GM18519 (cell line): ENCODE results near the gene GTSE1.
"Not testable (repeated sequence)": the region's sequence is repeated elsewhere in the genome, so short reads cannot be mapped to it uniquely, and the experiment has no call there.

Experiments
- ATAC-seq: cut with Tn5 transposase; IDR thresholded peaks from one replicate; pipeline ENCODE4 v1.9.1; 2021; ENCODE audit warnings: mild to moderate bottlenecking, moderate library complexity; ENCODE audit not compliant: unreplicated experiment, low FRiP score

The GTSE1 gene

DNA sequence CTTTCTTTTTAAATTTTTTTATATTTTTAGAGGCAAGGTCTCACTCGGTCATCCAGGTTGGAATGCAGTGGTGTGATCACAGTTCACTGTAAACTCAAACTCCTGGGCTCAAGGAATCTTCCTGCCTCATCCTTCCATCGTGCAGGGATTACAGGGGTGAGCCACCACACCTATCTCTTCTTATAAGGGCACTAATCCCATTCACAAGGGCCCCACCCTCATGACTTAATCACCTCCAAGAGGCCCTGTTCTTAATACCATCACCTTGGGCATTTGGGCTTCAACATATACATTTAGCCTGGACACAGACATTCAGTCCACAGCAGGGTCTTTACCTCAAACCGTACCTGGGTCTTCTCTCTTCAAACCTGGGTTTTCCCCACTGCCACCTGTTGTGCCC lies 4.5 kb upstream of the GTSE1 start:
- no peak for ATAC-seq

DNA sequence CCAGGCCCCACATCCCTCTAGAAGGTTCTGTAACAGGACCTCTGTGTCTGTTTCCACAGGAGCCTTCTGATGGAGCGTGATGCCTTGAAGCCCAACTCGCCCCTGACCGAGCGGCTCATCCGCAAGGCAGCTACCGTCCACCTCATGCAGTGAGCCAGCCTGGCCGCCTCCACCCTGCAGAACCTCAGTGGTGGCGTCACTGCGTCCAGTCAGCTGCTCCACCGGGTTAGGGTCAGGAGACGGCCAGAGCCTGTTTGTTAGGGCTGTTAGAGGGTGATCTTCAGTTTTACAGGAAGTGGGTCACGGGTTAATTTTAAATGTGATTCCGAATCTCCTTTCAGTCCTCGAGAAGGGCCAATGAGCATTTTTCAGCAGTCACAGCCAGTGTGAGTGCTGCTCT lies 3.9 kb upstream of the GTSE1 start:
- ATAC-seq, result no peak

DNA sequence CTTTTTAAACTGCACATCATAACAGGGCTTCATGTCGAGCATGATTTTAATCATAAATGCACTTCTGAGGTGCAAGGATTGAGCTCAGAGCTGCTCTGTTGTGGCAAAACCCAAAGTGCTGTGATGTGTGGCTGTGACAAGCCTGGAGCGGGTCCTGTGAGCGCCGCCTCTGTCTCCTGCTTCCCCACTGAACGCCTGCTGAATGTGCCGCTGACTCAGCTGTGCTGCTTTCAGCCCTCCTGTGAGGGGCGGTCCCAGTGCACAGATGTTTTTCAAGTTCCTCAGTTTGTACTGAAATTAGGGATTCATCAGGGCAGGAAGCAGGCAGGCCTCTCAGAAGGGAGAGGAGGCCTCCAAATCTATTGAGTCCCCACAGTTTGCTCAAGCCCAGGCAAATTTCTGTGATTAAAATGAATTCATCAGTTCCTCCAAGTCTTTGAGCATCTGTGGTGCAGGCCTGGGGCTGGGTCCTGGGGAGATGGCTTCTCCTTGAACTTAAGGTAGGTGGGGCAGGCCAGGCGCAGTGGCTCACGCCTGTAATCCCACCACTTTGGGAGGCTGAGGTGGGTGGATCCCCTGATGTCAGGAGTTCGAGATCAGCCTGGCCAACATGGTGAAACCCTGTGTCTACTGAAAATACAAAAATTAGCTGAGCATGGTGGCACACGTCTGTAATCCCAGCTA lies 3.0 kb upstream of the GTSE1 start:
- ATAC-seq, result no peak

DNA sequence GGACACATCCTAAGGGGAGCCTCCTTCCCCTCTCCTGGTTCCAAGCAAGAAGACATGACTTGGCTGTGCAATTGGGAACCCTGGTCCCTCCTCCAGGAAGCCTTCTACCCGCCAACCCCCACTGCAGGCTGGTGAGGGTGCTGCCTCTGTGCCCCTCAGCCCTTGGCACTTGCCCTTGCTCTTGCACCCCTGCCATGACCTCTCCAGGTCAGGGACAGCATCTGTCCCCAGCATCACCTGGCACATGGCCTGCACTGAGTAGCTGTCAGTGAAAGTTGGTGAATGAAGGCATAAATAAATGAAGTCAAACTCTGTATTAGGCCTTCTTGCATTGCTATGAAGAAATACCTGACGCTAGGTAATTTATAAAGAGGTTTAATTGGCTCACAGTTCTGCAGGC lies 1.9 kb upstream of the GTSE1 start:
- ATAC-seq, result no peak

DNA sequence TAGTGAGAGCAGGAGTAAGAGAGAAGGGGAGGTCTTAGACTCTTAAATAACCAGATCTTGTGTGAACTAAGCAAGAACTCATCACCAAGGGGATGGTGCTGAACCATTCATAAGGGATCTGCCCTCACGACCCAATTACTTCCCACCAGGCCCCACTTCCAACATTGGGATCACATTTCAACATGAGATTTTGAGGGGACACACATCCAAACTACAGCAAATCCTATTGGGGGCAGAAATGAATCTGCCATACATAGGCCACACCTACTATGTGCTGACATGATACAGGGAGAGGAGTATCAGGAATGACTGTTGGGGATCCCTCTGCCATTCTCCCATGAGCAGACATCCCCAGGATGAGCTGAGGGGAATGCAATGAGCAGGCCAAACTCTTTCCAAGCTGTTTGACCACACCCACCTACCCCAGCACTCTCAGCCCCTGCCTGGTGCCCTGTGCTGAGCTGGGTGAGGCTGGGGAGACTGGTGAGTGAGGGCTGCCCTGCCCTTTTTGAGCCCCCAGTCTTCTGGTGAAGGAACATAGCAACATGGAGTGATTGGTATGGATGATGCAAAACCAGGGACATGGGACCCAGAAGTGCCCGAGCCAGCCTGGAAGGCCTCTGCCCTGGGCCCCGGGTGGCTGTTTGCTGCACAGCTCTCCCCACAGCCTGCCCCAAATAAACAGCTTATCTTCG lies 1.2 kb upstream of the GTSE1 start:
- ATAC-seq, result no peak

DNA sequence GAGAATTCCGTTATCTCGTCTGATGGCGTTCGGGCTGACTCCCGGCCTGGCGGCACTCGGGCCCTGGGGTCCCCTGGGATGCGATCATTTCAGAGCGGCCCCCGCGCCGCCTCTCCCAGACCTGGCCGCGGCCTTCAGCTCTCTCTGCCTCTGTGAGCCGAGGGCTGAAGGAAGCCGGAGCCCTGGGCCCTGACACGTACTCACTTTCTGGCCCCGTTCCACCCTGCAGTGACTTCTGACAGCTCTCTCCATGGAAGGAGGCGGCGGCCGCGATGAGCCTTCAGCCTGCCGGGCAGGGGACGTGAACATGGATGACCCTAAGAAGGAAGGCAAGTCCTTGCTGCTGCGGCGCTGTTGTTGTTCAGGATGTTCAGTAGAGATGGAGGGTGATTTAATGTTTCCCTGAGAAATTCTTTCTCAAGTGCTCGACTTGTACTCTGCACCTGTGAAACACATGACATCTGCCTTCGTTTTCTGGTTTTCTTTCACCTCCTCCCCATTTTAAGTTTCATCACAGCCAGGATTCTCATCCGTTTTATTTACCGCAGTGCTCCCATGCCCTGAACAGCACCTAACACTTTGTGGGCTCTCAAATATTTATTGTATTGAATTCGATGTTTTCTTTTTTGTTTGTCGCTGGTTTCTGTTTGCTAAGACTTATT lies 612 bp downstream of the GTSE1 start:
- peak; percentile 4 for ATAC-seq

DNA sequence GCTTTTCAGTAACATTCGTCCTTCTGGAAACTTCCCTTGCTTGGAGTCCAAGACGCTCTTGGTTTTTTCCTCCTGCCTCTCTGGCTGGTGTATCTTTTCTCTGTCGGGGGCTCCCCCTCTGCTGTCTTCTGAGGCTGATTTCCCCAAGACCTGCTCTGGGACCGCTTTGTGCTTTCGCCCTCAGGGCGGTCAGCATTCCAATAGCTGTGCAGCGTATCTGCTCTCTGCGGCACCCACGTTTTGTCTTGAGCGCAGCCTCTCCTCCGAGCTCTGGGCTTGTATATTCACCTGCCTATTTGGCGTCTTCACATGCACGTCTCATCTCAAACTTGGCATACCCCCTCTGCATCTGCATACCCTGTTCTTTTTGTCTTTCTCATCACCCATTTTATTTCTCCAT lies 2.4 kb downstream of the GTSE1 start:
- no peak for ATAC-seq

DNA sequence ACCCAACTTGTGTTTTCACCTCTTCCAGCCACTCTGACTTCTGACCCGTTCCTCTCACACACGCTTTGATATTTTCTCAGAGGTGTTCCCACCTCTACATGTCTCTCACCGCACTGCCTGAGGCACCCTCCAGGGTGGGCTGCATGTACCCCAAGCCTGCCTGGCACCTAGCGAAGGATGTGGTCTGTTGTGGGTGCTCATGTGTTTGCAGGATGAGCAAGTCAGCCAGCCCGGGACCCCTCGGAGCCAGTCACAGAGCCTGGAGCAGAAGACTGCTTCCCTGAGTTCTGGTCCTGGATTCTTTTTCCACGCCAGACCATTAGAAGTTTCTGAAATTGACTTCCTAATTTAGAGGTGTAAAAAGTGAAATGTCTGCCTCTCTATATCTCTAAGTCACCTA lies 3.8 kb downstream of the GTSE1 start:
- ATAC-seq, result no peak

DNA sequence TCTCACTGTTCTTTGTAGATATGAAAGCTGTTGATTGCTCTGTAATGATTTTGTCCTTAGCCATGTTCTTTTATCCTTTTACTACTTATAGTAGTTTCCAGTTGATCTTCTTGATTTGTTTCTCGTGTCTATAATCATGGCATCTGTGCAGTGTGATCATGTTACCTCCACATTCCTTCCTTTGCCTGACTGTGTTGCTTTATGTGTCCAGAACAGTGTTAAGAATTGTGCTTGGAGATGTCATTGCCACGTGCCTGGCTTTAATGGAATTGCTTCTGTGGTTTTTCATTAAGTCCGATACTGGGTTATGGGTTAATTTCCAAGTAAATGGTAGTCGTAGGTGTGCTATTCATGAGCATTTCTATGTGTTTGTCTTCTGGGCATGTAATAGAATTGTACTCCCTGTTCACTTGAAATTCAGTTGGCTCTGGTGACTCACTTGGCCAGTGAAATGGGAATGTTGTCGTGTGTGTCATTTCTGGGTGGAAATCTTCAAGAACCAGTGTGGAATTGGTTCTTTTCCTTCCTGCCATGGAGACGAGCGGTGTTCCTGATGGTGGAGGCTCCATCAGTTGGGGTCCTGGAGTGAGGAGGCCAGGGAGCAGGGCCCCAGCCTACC lies 6.8 kb downstream of the GTSE1 start:
- no peak for ATAC-seq

DNA sequence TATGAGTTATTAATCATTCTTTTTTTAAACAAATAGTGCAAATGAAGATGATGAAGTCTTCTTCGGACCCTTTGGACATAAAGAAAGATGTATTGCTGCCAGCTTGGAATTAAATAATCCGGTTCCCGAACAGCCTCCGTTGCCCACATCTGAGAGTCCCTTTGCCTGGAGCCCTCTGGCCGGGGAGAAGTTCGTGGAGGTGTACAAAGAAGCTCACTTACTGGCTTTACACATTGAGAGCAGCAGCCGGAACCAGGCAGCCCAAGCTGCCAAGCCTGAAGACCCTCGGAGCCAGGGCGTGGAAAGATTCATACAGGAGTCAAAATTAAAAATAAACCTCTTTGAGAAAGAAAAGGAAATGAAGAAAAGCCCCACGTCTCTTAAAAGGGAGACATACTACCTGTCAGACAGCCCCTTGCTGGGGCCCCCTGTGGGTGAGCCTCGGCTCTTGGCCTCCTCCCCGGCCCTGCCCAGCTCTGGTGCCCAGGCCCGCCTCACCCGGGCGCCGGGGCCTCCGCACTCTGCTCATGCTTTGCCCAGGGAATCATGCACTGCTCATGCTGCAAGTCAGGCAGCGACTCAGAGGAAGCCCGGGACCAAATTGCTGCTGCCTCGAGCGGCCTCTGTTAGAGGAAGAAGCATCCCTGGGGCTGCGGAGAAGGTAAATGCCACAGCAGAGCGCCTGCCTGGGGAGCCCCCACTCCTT lies 11.8 kb downstream of the GTSE1 start:
- no peak for ATAC-seq

DNA sequence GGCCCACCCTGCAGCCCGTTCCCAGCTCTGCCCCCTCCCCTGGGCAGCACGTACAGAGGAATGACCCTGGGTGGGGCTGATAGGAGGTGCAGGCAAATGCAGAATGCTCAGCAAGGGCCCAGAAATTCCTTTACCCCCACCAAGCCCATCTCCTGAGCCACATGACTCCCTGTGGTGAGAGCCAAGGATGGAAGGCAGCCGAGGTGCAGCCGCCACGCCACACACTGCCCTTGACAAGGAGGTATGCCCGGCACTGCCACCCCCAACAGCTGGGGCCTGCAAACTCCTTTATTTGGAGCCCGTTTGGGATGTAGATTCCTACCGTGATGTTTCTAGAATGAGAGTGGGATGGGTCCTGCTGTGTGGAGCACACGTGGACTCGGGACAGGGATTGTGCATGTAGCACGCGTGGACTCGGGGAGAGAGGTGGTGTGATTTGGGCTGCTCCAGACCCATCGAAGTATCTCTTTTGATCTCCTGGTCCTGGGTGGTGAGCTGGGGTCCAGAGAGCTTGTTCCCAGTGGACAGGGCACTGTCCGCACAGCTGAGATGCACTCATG lies 12.9 kb downstream of the GTSE1 start:
- ATAC-seq, result no peak

DNA sequence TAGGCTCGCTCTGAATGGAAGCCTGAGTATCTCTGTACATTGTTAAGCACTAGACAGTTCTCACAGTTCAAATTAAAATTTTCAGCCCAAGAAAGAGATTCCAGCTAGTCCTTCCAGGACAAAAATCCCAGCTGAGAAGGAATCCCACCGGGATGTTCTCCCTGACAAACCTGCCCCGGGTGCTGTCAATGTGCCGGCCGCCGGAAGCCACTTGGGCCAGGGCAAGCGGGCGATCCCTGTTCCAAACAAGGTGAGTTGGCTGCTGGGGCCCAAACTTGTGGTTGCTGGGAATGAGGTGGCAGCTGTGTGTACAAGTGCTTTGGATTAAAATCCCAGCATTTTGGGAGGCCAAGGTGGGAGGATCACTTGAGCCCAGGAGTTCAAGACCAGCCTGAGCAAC lies 15.4 kb downstream of the GTSE1 start:
- no peak for ATAC-seq

DNA sequence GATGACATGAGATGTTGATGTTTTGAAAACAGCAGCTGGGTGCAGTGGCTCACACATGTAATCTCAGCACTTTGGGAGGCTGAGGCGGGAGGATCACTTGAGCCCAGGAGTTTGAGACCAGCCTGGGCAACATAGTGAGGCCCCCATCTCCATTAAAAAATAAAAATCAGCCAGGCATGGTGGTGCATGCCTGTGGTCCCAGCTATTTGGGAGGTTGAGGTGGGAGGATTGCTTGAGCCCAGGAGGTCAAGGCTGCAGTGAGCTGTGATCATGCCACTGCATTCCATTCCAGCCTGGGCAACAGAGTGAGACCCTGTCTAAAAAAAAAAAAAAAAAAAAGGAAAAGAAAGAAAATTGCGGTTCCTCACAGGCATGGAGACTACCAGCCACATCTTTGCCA lies 16.2 kb downstream of the GTSE1 start:
- ATAC-seq, result not testable (repeated sequence)

DNA sequence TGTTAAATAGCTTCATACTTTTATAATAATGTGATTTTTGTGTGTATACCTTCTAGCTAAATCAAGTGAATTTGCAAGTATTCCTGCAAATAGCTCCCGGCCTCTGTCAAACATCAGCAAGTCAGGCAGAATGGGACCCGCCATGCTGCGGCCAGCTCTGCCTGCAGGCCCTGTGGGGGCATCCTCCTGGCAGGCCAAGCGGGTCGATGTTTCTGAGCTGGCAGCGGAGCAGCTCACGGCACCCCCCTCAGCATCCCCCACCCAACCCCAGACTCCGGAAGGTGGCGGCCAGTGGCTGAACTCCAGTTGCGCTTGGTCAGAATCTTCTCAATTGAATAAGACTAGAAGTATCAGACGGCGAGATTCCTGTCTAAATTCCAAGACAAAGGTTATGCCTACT lies 19.3 kb downstream of the GTSE1 start:
- no peak for ATAC-seq

DNA sequence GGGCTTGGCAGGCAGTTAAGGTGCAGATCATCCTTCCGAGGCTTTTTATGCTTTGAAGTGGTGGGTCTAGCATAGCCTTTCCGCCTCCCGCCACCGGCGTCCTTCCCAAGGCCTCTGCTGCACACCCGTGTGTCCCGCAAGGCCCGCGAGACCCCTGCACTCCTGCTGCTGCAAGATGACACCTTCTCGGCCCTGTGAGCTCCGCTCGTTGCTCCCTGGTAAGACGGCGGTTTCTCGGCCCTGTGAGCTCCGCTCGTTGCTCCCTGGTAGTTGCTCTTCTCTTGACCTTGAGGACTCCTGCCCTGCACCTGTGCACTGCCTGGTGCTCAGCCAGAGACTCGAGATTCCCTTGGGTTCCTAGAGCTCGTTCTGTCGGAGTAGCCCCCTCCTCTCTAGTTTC lies 21.0 kb downstream of the GTSE1 start:
- no peak for ATAC-seq

DNA sequence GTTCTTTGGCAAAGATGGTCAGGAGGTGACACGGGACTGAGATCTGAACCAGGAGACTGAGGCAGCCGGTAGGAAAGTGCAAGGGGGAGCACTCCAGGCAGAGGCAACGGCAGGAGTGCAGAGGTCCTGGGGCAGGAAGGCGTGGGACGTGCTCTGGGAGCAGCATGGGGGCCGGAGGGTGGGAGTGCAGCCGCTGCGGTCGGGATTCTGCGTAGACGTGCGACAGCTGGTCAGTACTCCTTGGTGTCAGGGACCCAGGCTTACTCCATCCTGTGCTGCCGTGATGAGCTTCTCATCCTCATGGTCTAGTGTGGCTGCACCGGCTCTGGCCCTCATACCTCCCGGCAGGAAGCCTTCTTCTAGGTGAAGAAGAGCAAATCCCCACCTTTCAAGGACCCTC lies 21.9 kb downstream of the GTSE1 start:
- ATAC-seq, result no peak

DNA sequence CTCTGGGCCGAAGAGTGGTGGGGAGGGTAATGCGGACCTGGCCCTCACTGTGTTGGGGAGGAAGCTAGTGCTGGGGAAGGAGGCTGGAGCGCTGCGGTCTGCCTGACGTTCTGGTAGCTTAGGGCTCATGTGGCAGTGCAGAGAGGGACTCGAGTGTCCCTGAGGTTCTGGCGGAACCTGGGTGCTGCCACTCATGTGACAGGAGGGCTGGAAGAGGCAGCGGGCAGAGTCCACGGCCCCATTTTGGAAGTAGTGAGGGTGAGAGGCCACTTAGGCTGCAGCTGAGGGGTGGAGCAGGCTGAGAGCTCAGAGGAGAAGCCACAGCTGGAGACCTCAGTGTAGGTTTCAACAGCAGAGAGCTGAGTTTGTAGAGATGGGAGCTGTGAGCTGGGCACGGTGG lies 22.6 kb downstream of the GTSE1 start:
- no peak for ATAC-seq

DNA sequence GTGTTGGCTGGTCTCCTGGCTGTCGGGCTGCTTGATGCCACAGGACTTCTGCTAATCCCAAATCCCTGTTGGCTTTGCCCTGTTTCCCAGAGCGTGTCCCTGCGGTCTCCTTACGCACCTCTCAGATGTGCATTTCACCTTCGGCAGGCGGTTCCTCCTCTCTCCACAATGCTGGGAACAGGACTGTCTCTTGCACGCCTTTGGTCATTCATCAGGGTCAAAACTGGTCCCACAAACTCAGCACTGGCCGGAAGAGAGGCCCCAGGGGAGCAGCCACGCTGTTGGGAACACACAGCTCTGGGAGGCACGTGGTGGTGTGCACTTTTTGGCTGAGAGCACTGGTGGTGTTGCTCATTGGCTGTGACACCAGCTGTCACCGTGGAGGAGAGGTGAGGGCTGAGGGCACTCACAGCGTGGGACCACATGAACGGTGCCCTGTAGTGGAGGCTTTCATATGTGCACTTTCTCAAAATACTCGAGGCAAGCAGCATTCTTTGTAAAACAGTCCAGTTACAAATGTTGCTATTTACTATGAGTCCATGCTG lies 23.6 kb downstream of the GTSE1 start:
- ATAC-seq, result no peak

DNA sequence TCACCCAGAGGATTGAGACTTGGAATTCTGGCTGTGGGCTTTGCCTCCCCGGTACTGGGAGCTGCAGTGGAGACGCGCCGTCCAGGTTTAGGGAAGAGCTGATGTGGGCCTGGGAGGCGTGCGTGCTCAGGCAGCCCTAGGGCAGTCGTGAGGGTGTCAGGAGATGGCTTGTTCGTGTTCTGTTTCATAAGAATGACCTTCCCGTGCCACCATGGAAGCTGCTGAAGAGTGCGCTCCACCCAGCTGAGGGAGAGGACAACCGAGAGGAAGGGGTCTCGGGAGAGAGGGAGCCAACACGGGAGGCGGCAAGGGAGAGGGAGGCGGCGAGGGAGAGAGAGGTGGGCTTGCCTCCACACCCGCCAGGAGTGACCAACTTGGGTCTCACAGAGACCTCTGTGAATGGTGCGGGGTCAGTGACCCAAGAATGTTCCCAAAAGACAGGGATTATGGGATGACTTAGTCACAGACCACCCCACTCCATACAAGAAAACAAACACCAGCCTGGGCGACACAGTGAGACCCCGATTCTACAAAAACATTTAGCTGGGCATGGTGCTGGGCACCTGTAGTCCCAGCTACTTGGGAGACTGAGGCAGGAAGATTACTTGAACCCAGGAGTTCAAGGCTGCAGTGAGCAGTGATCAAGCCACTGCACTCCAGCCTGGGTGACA lies 24.2 kb downstream of the GTSE1 start:
- ATAC-seq, result no peak

DNA sequence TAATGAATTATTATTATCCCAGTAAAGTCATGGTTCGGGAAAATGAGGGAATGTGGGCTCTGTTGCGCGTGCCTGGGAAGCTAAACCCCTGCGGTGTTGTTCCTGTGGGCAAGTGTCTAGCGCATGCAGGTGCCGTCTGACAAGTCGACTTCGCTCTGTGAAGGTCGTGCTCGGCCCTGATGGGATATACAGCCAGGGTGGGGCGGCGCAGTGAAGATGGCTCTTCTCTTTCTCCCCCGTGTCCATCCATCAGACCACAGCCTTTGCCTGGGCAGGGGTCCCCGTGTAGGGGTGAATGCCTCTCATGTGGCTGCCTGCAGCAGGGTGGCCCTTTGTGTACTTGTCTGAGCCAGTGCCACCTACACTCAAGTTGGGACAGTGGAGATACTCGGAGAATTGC lies 26.0 kb downstream of the GTSE1 start:
- no peak for ATAC-seq
